Activated gamma-delta T cell (primary cell): ENCODE measurements around the gene C19orf18.

Source experiments
- DNase-seq: peaks from one replicate; lab custom pipeline; 2025; lab: John Stamatoyannopoulos, UW

C19orf18 gene

GRCh38 chr19:57947419-57948134 lies 26.8 kb downstream of the C19orf18 start, which contains the start of gene ZNF256:
TSS of gene ZNF256 (minus strand) at chr19:57947706. CDS start at chr19:57947474, 232 bp downstream.
- DNase-seq, result peak; percentile 60

DNA sequence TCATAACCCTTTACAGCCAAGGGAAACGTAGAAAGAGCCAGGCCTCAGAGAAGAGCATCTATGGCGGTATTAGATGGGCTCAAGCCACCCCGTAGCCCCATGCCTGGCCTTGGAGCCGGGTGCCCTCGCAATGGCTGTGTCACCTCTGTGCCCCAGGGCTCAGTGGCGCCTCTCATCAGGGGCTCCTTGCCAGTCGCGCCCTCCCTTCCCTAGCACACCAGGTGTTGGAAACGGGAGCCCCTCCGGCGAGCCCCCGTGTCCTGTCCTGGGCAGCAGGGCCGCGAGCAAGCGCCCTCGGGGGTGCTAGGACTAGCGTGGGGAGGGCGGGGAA lies 27.3 kb downstream of the C19orf18 start:
- DNase-seq, result no peak

DNA sequence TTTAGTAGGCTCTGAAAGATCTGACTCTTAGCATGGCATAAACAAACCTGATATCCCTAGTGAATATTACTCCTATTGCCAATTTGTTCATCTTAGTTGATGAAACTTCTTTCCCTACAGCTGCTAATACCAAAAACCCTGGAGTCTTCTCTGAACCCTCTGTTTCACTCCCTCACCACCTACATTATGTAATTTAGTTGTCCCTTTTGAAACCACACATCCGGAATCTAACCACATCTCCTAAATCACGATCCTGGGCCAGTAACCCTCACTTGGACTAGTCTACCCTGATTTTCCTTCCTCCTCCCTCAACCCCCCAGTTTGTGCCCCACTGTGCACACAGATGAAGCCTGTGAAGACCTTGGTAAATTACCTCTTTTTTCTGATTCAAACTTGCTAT lies 28.0 kb downstream of the C19orf18 start:
- no peak for DNase-seq

GRCh38 chr19:57941593-57941992 lies 32.7 kb downstream of the C19orf18 start:
- DNase-seq, result no peak

DNA sequence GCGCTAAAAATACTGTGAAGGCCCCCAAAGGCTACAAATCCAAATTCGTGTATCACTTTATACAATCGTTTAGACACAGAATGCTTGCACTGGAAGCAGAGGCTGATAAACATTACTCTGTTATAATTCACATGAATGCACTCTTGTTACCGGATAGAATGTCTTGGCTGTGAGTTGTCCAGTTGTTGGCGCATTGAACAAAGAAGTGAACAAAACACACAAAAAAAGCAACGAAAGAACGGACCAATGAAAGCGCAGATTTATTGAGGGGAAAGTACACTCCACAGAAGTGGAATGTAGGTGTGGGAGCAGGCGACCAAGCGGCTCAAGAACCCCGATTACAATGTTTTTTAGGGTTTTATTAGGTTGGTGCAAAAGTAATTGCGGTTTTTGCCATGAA lies 38.6 kb downstream of the C19orf18 start:
- DNase-seq, result no peak

DNA sequence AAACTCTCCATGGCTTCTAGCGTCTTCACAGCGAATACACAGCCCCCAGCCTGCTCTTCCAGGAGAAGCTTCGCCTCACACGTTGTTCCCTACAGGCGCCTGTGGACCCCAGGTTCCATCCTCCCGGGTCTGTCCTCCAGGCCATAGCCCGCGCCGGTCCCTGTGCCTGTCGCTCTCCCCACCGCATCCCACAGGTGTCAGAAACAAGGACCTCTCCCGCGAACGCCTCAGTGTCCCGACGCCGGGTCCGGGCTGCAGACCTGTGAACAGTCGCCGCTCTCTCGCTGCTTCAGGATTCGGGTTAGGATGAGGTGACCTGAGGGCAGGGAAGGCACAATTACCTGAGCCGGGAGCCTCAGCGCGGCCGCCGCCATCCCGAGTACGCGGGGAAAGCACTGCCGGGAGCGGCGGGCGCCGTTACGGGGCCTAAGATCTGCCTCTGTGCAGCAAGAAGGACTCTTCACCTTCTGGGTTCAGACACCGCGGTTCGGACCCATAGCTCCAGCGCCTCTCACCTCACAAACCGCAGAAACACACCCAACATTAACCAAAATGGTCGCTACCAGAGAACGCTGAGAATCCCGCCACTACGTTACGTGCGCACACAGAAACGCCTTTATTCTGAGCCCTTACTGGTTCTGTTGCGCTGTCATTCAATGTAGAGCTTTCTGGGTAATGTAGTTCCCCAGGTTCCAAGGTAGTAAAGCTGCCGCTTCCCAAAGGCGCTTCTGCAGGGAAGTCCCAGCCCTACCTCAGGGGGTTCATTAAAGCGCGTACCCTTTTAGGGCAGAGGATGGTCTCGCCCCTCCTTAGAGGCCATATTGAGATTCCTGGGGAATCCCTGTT lies 39.3 kb downstream of the C19orf18 start, which contains the start of gene ZNF418:
Gene ZNF418, minus strand, starts transcription at position 583 of the 846 bp plus-strand sequence. CDS start 1,580 bp downstream, outside the sequence.
- DNase-seq, result no peak

GRCh38 chr19:57927587-57927986 lies 46.7 kb downstream of the C19orf18 start:
- no peak for DNase-seq

GRCh38 chr19:57916168-57916995 lies 58.0 kb downstream of the C19orf18 start, which contains the start of gene ZNF417:
TSS of gene ZNF417 (minus strand) at chr19:57916592. CDS start at chr19:57916411, 181 bp downstream.
- peak; percentile 50 for DNase-seq

- DNase-seq, result no peak
Observed at GRCh38 chr19:57914531-57914930, 59.8 kb downstream of the C19orf18 start.
